A549 (cell line): Measurements from ENCODE around the gene RAB14. TPM values are rescaled to one million over a fixed set of nuclear protein-coding genes. Genes with fewer than 3 reads are reported as not detected.

Source experiments
- ATAC-seq, 2 experiments: fragments of 200-7000 bp in 1 of 2; fragments of >200 bp in 1 of 2; cut with Nextera tagmentation in 1 of 2; cut with Tn5 transposase in 1 of 2; 3 replicates each; pipeline versions ENCODE4 v1.8.0 to v1.9.1; 2018 to 2020; ENCODE audit warnings: mild to moderate bottlenecking in 1 of 2, moderate library complexity in 1 of 2
- CTCF ChIA-PET: fragments of 300-600 bp; sonication (Branson Sonifier 250); formaldehyde crosslinking; extraction: SDS; loops from one replicate; lab custom pipeline; 2021; ENCODE audit warnings: antibody characterized with exemption, inconsistent platforms; lab: Yijun Ruan, JAX
- POLR2A ChIA-PET: fragments of 350-600 bp; formaldehyde crosslinking; extraction: SDS; loops from one replicate; lab custom pipeline; 2021; ENCODE audit warnings: antibody characterized with exemption, inconsistent platforms; lab: Yijun Ruan, JAX
- DNase-seq, 2 experiments: peaks; one replicate each; pipeline versions ENCODE4 v3.0.0 to v3.0.0-alpha.2; 2011 to 2016; ENCODE audit warnings: low read depth in 1 of 2, low spot score in 1 of 2
- FAIRE-seq: peaks from 2 replicates; lab custom pipeline; 2011; peaks lifted over from hg19 to GRCh38; lab: Jason Lieb, UNC
- H3K27ac ChIP-seq, 2 experiments: fragments of >200 bp; sonication (Bioruptor Twin); formaldehyde crosslinking; 3 replicates each; pipeline ENCODE4 v1.5.1; 2016 to 2017
- H3K4me1 ChIP-seq: fragments of >200 bp; sonication (Bioruptor Twin); formaldehyde crosslinking; 3 replicates; pipeline ENCODE4 v1.6.1; 2016
- H3K4me2 ChIP-seq: fragments of >200 bp; sonication (Bioruptor Twin); formaldehyde crosslinking; 3 replicates; pipeline ENCODE4 v1.6.1; 2016
- H3K4me3 ChIP-seq: fragments of >200 bp; sonication (Bioruptor Twin); formaldehyde crosslinking; 3 replicates; pipeline ENCODE4 v1.5.1; 2016
- H3K9me3 ChIP-seq: fragments of >200 bp; sonication (Bioruptor Twin); formaldehyde crosslinking; 3 replicates; pipeline ENCODE4 v1.6.1; 2016
- ATOH8 ChIP-seq: fragments of 250-450 bp; sonication (Bioruptor Pico); IDR thresholded peaks from 2 replicates; pipeline ENCODE4 v1.5.0; 2020; ENCODE audit warnings: low read depth, mild to moderate bottlenecking, moderate library complexity
- BHLHE40 ChIP-seq: IDR thresholded peaks from 2 replicates; pipeline ENCODE4 v1.6.1; 2012; ENCODE audit warnings: low read depth, low read length, inconsistent platforms
- CBX2 ChIP-seq: fragments of 200-600 bp; sonication (generic); IDR thresholded peaks from 2 replicates; pipeline ENCODE4 v1.6.1; 2016; ENCODE audit warnings: low read depth, mild to moderate bottlenecking, borderline replicate concordance
- CHD4 ChIP-seq: fragments of 200-600 bp; sonication (generic); IDR thresholded peaks from 2 replicates; pipeline ENCODE4 v1.6.1; 2016; ENCODE audit warnings: antibody characterized with exemption, mild to moderate bottlenecking, borderline replicate concordance
- E2F6 ChIP-seq: IDR thresholded peaks from 2 replicates; pipeline ENCODE4 v1.6.1; 2012; ENCODE audit warnings: low read depth, borderline replicate concordance
- ELK1 ChIP-seq: fragments of 150-350 bp; IDR thresholded peaks from 2 replicates; pipeline ENCODE4 v1.6.1; 2014; ENCODE audit warnings: low read depth, mild to moderate bottlenecking, low read length
- ESRRA ChIP-seq: fragments of 150-350 bp; IDR thresholded peaks from 2 replicates; pipeline ENCODE4 v1.6.1; 2014; ENCODE audit warnings: mild to moderate bottlenecking, low read length, borderline replicate concordance
- FOSB ChIP-seq: fragments of 250-450 bp; sonication (Bioruptor Pico); IDR thresholded peaks from 2 replicates; pipeline ENCODE4 v1.5.0; 2020; ENCODE audit warnings: mild to moderate bottlenecking, moderate library complexity
- GATA3 ChIP-seq: IDR thresholded peaks from 2 replicates; pipeline ENCODE4 v1.6.1; 2012; ENCODE audit warnings: borderline replicate concordance
- HDAC2 ChIP-seq: fragments of 200-600 bp; sonication (generic); IDR thresholded peaks from 2 replicates; pipeline ENCODE4 v1.6.1; 2016
- HEYL ChIP-seq: fragments of 250-450 bp; sonication (Bioruptor Pico); IDR thresholded peaks from 2 replicates; pipeline ENCODE4 v1.8.0; 2021; ENCODE audit warnings: mild to moderate bottlenecking, moderate library complexity
- HOXA7 ChIP-seq: fragments of 250-450 bp; sonication (Bioruptor Pico); IDR thresholded peaks from 2 replicates; pipeline ENCODE4 v1.5.0; 2020; ENCODE audit warnings: mild to moderate bottlenecking, moderate library complexity
- JUN ChIP-seq, 2 experiments: fragments of >200 bp; sonication (Bioruptor Twin); formaldehyde crosslinking; IDR thresholded peaks; 2 replicates in 1 of 2; 3 replicates in 1 of 2; pipeline ENCODE4 v1.6.1; 2016 to 2017
- KDM1A ChIP-seq: fragments of 200-600 bp; sonication (generic); IDR thresholded peaks from 2 replicates; pipeline ENCODE4 v1.6.1; 2016; ENCODE audit warnings: low read depth, mild to moderate bottlenecking
- MAFK ChIP-seq: fragments of 450-650 bp; IDR thresholded peaks from 2 replicates; pipeline ENCODE4 v1.6.1; 2014; ENCODE audit not compliant: partially characterized antibody
- MAZ ChIP-seq: fragments of 150-350 bp; IDR thresholded peaks from 2 replicates; pipeline ENCODE4 v1.6.1; 2014; ENCODE audit warnings: antibody characterized with exemption, low read depth, low read length, borderline replicate concordance
- MYC ChIP-seq: IDR thresholded peaks from 2 replicates; pipeline ENCODE4 v1.6.1; 2012; ENCODE audit warnings: mild to moderate bottlenecking, inconsistent platforms, low read length, improper control_type of control experiment, borderline replicate concordance
- NFE2L2 ChIP-seq: fragments of 150-350 bp; conservative IDR thresholded peaks from 2 replicates; pipeline ENCODE4 v1.6.1; 2014; ENCODE audit warnings: low read length
- NPAS2 ChIP-seq: fragments of 250-450 bp; sonication (Bioruptor Pico); IDR thresholded peaks from 2 replicates; pipeline ENCODE4 v1.8.0; 2022; ENCODE audit warnings: mild to moderate bottlenecking, moderate library complexity, borderline replicate concordance
- RAD21 ChIP-seq, 2 experiments: fragments of >200 bp in 1 of 2; sonication (Bioruptor Twin) in 1 of 2; formaldehyde crosslinking in 1 of 2; IDR thresholded peaks in 1 of 2; conservative IDR thresholded peaks in 1 of 2; 2 replicates in 1 of 2; 3 replicates in 1 of 2; pipeline ENCODE4 v1.6.1; 2012 to 2018; ENCODE audit warnings: inconsistent platforms in 1 of 2
- RFX5 ChIP-seq: fragments of 450-650 bp; IDR thresholded peaks from 2 replicates; pipeline ENCODE4 v1.7.1; 2014; ENCODE audit warnings: antibody characterized with exemption, mild to moderate bottlenecking, moderate library complexity
- RNF2 ChIP-seq: fragments of 200-600 bp; sonication (generic); IDR thresholded peaks from 2 replicates; pipeline ENCODE4 v1.6.1; 2016; ENCODE audit warnings: low read depth, mild to moderate bottlenecking, antibody characterized with exemption, moderate library complexity, borderline replicate concordance
- TFCP2L1 ChIP-seq: fragments of 250-450 bp; sonication (Bioruptor Pico); IDR thresholded peaks from 2 replicates; pipeline ENCODE4 v1.5.0; 2021; ENCODE audit warnings: mild to moderate bottlenecking
- whole genome bisulfite sequencing: methylation state at CpG from one replicate; pipeline ENCODE4 v1.1.6; 2017; ENCODE audit errors: missing lambda C conversion rate; 5-methylcytosine and 5-hydroxymethylcytosine counted together
- polyA plus RNA-seq, 4 experiments: library from polyadenylated mRNA; depleted of rRNA in 3 of 4; stranded (reverse); fragments of >200 nt; fragmentation: RNase III in 1 of 4; extraction: RNeasy Plus Mini Kit Qiagen cat#74134 plus additional on column Dnase treatment in 1 of 4; gene quantifications; 2 replicates in 3 of 4; 3 replicates in 1 of 4; pipeline ENCODE4 v1.2.3, GENCODE V29; 2011 to 2017
- TF ChIP-seq, protein P1 (sequence below): fragments of >200 bp; sonication (Bioruptor Twin); formaldehyde crosslinking; IDR thresholded peaks from 2 replicates; pipeline ENCODE4 v1.6.1; 2016

RAB14 gene
- polyA plus RNA-seq, 2 of the 4 experiments (the other 2 are of a cell fraction) = 38.4 to 54.1 TPM

- H3K4me3 ChIP-seq = no peak overlapping the region
- CTCF ChIA-PET = interaction anchor here (1.0 to 1.7 kb wide), 3 partner anchors 9 to 19 kb away, joined by 3 to 17 read pairs (median 3); no protein-coding TSS in a partner anchor
- FAIRE-seq (no peak), DNase-seq (no peak), ATAC-seq (no peak)
- H3K4me1 ChIP-seq = peaks cover 12% of the 10 kb centered on the region
- WGBS = 54% methylated on average over 2 of the region's 2 CpGs
- TF ChIP-seq NPAS2 (no peak), RAD21 (conservative IDR thresholded peaks at IDR 0.05 in 1 of 2, IDR thresholded peaks at IDR 0.05 in 1 of 2) (no peak), CHD4 (no peak), HEYL (CRISPR knock-in tag) (no peak), HOXA7 (no peak), FOSB (no peak)
- TF ChIP-seq, protein P1, sequence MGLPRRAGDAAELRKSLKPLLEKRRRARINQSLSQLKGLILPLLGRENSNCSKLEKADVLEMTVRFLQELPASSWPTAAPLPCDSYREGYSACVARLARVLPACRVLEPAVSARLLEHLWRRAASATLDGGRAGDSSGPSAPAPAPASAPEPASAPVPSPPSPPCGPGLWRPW = no peak
- POLR2A ChIA-PET = no interaction called here
- H3K9me3 ChIP-seq = no peaks in the 10 kb centered on the region
- H3K27ac ChIP-seq = no peak overlapping the region
- H3K4me2 ChIP-seq = no peak overlapping the region
Measured at GRCh38 chr9:121204121-121204520, 2.5 kb upstream of the RAB14 start.

DNA sequence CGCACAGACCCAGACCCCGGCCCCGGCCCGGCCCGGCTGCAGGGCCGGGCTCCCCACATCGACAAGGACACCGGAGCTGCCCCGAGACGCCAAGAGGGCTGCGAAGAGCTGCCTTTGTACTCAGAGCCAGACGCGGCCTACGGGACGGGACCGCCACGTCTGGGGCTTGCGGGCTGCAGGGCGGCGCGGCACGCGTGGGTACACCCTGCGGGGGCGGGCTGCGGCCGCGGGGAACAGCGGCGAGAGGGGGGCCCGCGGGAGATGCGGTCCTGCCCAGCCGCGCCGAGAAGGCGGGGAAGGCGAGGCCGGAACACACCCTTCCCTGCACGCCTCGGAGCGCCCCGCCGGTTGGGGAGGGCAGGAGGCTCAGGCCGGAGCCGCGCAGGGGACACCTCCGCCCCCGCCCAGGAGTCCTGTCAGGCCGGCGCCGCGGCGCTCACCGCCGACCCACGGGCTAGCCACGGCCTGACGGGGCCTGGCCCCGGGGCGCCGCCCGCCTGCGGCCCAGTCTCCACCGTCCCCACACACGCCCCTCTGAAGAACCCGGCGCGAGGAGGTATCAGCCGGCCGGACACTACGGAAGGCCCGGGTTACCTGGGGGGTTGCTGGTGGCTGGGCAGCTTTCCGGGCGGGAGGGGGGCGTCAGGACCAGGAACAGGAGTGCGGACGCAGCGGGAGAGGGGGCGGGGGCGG, 478 bp downstream of the RAB14 start:
- DNase-seq = no peak
- Histone ChIP-seq H3K4me2 (peak overlapping the region; percentile 91), H3K27ac (peak overlapping the region; percentile 88 to 97), H3K9me3 (no peaks in the 10 kb centered on the region), H3K4me3 (peak overlapping the region; percentile 89), H3K4me1 (peaks cover 41% of the 10 kb centered on the region)
- WGBS = 0% methylated on average over 2 of the region's 81 CpGs
- no peak for TF ChIP-seq TFCP2L1
- no peak; a peak in 1 of 5 replicates for TF ChIP-seq JUN (IDR thresholded peaks at IDR 0.05)
- no peak for TF ChIP-seq KDM1A
- TF ChIP-seq MYC = no peak
- TF ChIP-seq NFE2L2 = no peak
- TF ChIP-seq MAFK = no peak
- no peak for TF ChIP-seq CBX2
- no peak for TF ChIP-seq BHLHE40
- TF ChIP-seq RFX5 = no peak
- no peak for TF ChIP-seq GATA3
- peak; percentile 65 to 67 for ATAC-seq
- ChIA-PET POLR2A (interaction anchor here (0.6 to 1.5 kb wide), 6 partner anchors 11 to 238 kb away, joined by 3 read pairs; partner anchors contain the start of gene GSN), CTCF (interaction anchor here (0.6 to 2.6 kb wide), 14 partner anchors 11 to 212 kb away, joined by 3 to 26 read pairs (median 4); no protein-coding TSS in a partner anchor)
- no peak for FAIRE-seq

GRCh38 chr9:121200356-121200755, 1.3 kb downstream of the RAB14 start:
- FAIRE-seq = no peak
- CTCF ChIA-PET = interaction anchor here (1.2 to 2.5 kb wide), 5 partner anchors 15 to 199 kb away, joined by 3 to 10 read pairs (median 8); no protein-coding TSS in a partner anchor
- TF ChIP-seq HDAC2 (no peak), ELK1 (no peak), RFX5 (no peak), ATOH8 (CRISPR knock-in tag) (no peak), RNF2 (no peak), MAZ (no peak), ESRRA (no peak), E2F6 (no peak)
- peak overlapping the region; percentile 89 for H3K4me3 ChIP-seq
- 12% methylated on average over 4 of the region's 4 CpGs for WGBS
- DNase-seq = no peak
- no peak for ATAC-seq
- H3K4me1 ChIP-seq = peaks cover 50% of the 10 kb centered on the region
- POLR2A ChIA-PET = interaction anchor here (1.0 kb wide), 1 partner anchor 79 kb away, joined by 3 read pairs; no protein-coding TSS in a partner anchor
- peak overlapping the region; percentile 88 to 97 for H3K27ac ChIP-seq
- H3K9me3 ChIP-seq = no peaks in the 10 kb centered on the region
- peak overlapping the region; percentile 91 for H3K4me2 ChIP-seq
